Right kidney (tissue), 1 donor: ENCODE measurements around the gene FNDC1.

Source experiments
- DNase-seq: peaks from one replicate; pipeline ENCODE4 v3.0.0-alpha.2; 2016

The FNDC1 gene

DNA sequence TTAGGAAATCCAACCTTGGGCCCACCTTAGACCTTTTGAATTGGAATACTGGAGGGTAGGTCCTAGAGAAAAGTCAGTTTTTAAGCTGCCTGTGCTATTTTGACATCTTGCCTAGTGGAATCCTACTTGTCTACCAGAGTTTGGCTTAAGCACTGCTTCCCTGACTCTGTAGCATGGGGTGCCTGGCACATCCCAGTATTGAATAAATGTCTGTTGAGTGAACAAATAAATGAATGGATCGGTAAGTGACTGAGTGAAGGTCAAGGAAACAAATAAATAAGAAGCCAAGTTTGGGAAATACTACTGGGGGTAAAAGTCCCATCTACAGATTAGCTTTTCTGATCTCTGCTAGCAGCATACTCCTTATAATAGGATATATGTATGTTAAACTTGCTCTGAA is 140.5 kb downstream of the FNDC1 start:
- DNase-seq: no peak

DNA sequence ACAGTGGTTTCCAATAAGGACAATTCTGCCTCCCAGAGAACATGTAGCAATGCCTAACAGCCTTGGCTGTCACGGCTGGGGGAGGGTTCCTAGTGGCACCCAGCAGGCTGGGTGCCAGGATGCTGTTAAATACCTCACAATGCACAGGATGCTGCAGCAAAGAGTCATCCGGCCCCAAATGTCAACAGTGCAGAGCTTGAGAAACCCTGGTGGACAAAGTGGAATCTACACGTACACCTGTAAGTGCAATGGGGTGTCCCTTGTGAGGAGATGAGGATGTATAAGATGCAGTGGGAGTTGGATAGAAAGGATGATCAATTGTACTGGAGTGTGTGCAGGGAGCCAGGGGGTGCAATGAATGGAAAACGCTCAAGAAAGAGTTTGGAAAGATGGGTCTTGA is 142.4 kb downstream of the FNDC1 start:
- DNase-seq: no peak

DNA sequence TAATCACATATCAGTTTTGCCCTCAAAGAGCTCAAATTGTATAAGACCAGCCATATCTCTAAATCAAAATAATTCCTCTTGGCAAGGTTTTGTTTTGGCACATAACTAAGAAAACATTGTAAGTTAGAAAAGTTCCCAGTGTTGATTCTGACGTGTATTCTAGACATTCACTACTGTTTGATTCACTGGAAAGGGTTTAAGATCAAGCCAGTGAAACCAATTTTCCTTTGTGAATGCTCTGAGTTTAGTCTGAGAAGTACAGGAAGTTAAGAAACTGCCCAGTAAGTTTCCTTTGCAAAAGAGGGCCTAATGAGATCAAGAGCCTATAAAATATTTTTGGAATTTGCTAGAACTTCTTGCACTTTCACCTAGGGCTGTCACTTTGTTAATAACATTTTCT is 143.0 kb downstream of the FNDC1 start:
- no peak for DNase-seq

DNA sequence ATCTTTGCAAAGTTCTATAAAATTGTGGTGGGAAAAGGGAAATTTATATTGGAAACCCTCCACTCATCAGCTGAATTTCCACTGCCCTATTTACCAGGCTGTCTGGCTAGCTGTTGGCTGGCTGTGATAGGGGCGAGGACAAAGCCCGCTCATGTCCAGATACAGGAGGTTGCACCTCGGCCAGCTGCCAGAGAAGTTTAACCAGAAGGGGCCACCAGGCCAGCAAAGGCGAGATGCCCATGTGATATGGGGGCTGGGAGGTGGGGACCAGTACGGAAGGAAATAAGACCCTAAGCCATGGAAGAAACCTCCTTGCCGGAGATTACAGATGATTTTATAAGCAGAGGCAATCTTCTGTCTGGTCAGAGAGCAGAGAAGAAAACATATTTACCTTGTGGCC is 143.8 kb downstream of the FNDC1 start:
- DNase-seq: no peak

DNA sequence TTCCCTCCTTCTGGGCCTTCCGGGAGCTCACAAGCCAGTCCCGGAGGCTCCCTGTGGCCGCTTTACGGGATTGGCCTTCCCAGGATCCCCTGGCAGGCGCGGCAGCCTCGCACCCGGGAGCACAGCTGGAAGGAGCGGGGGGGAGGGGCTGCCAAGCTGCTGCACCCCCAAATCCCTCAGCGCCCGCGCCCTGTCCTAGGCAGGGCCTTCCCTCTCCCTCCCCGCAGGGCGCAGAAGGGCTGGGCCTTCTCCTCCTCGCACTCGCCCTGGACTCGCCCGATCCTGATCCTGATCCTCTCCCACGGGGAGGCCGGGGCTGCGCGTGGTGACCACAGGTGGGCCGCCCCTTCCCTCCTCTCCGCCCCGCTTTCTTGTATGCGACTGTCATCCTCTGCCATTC is 146.4 kb downstream of the FNDC1 start:
- no peak for DNase-seq

DNA sequence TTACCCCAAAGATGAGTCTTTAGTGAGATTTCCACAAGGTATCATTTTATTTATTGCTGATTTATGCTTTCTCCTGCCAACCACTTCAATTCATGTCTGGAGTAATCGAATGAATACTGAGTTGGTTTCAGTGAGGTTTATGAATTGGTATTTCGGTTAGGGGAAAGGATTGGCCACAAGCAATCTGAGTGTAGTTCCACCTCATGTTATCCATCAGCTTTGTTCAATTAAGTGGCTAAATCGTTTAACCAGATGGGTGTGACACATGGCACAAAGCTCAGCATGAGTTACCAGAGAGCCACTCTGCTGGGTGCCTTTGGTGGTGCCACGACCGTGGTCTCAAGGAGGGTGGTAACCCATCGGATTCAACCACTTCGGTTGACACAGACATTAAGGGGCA is 148.2 kb downstream of the FNDC1 start:
- no peak for DNase-seq

DNA sequence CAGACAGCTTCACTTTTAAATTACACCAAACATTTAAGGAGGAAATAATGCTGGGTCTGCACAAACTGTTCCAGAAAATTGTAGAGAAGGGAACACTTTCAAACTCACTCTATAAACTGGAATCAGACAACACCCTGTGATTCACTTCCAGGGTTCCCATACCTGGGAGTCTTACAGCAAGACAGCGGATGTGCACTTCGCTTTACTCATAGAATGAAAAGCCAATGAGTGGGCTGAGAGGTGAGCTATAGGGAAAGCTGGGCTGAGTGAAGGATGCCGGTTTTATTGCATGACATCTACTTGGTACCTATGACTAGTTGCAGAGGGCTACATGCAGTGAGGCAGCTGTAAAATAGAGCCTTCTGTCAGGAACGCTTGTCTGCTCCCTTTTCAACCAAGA is 152.1 kb downstream of the FNDC1 start:
- no peak for DNase-seq
